ENCODE data around the gene CAPZB.

DNA sequence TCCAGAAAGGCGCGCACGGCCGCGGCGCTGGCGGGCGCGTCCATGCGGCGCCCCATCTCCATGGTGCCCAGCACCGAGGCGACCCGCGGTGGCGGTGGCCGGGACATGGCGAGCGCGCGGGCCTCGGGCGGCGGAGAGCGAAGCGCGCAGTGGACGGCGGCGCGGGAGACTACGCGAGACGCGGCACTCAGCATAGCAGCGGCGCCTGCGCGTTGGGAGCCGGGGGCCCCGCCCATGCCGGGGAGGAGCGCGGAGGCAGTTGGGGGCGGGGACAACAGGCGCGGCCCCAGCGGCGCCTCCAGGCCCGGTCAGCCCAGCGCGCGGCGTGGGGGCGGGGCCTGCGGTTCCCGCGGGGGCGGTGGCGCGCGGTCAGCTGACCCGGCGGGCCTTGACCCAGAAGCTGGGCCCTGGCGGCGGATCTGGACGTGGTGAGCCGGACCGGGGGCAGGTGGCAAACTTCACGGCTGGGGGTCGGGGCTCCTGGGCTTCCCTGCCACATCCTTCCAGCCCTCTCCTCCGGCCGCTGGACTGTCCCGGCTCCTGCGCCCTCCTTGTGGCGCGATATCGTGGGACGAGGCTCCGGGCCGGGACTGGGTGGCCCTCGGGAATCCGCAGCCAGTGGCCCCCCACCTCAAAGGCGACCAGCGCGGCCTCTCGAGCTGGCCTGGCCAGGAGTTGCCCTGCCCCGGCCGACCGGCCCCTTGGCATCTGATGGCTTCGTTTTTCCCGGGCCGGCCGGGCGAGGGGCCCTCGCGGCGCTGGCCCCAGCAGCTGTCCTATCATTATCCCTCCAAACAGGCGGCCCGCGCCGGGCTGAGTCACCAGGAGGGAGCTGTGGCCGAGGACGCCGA is 173.2 kb downstream of the CAPZB start, which contains the start of the genes AKR7A2 and SLC66A1:
- TF ChIP-seq, protein P1, sequence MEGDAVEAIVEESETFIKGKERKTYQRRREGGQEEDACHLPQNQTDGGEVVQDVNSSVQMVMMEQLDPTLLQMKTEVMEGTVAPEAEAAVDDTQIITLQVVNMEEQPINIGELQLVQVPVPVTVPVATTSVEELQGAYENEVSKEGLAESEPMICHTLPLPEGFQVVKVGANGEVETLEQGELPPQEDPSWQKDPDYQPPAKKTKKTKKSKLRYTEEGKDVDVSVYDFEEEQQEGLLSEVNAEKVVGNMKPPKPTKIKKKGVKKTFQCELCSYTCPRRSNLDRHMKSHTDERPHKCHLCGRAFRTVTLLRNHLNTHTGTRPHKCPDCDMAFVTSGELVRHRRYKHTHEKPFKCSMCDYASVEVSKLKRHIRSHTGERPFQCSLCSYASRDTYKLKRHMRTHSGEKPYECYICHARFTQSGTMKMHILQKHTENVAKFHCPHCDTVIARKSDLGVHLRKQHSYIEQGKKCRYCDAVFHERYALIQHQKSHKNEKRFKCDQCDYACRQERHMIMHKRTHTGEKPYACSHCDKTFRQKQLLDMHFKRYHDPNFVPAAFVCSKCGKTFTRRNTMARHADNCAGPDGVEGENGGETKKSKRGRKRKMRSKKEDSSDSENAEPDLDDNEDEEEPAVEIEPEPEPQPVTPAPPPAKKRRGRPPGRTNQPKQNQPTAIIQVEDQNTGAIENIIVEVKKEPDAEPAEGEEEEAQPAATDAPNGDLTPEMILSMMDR (IDR thresholded peaks at IDR 0.05 in 8 of 11, conservative IDR thresholded peaks at IDR 0.05 in 3 of 11): peak in 4 of 11 experiments; percentile 11 to 45 (median 32)
- TF ChIP-seq POLR2A (IDR thresholded peaks at IDR 0.05): peak in 1 of 3 donors; percentile 25

Data from spleen (tissue), 7 donors.